ENCODE results near the gene KIRREL1. TPM values are rescaled to one million over a fixed set of nuclear protein-coding genes. Genes with fewer than 3 reads are reported as not detected.

The KIRREL1 gene
- total RNA-seq, 2 experiments from 2014 or later: not detected

DNA sequence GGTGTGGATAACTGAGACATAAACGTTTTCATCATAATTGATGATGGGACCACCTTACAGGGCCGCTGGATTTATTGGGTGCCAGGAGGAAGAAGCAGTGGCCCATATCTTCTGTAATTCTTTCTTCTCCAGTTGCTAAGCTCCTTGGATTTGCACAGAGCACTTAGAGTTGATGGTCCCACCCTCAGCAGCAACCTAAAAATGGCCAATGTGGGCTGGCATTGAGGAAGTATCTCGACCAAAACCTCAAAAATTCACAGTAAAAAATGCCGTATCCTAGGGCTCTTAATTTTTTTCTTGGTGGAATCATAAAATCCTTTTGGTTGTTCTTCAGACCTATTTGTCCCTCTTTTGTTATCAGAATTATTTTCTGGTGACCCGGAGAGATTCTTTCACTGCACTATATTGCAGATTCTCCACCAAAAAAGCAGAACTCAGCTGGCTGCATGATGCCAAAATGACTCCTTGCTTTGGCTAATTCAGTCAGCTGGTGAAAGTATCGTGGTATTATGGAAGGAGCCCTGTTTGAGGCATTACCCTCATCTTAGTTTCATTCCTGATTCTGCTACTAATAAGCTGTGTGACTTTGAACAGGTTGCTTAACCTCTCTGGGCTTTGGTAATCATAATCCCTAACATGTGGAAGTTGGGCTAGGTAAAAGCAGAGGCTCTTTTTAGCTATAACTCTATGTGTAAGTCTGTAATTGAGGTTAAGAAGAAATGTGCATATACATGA is 27.6 kb downstream of the KIRREL1 start:
- no peaks in the 10 kb centered on the region for H3K4me1 Mint-ChIP-seq
- ATAC-seq (ENCODE audit: low read depth) (no peak), DNase-seq (no peak)
- no peak overlapping the region for H3K27ac Mint-ChIP-seq
- H3K36me3 Mint-ChIP-seq: no peaks in the 10 kb centered on the region
- no peaks in the 10 kb centered on the region for H3K9me3 Mint-ChIP-seq
- POLR2A ChIA-PET: no interaction called here
- H3K27me3 Mint-ChIP-seq: peaks cover 9% of the 10 kb centered on the region
- no peak overlapping the region for H3K4me3 Mint-ChIP-seq

DNA sequence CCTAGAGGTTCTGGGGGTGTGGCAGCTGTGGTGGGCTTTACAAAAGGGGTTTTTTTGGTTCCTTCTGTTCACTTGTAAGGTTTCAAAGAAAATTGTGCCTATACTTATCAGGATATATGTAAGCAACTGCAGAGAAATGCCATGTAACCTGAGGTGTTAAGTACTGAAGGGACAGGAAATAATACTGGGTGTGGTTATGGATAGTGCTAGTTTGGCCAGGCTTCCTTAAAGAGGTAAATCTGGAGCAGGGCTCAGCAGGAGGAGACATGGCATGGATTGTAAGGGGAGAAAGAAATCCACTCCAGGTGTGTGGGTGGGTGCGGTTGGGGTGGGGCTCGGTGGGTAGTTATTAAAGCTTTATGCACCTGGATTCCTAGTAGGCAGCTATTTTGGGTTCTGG is 28.3 kb downstream of the KIRREL1 start:
- H3K4me3 Mint-ChIP-seq: no peak overlapping the region
- POLR2A ChIA-PET: no interaction called here
- H3K36me3 Mint-ChIP-seq: no peaks in the 10 kb centered on the region
- no peak for ATAC-seq (ENCODE audit: low read depth)
- no peak for DNase-seq
- no peaks in the 10 kb centered on the region for H3K9me3 Mint-ChIP-seq
- no peak overlapping the region for H3K27ac Mint-ChIP-seq
- H3K27me3 Mint-ChIP-seq: peaks cover 8% of the 10 kb centered on the region
- no peaks in the 10 kb centered on the region for H3K4me1 Mint-ChIP-seq

DNA sequence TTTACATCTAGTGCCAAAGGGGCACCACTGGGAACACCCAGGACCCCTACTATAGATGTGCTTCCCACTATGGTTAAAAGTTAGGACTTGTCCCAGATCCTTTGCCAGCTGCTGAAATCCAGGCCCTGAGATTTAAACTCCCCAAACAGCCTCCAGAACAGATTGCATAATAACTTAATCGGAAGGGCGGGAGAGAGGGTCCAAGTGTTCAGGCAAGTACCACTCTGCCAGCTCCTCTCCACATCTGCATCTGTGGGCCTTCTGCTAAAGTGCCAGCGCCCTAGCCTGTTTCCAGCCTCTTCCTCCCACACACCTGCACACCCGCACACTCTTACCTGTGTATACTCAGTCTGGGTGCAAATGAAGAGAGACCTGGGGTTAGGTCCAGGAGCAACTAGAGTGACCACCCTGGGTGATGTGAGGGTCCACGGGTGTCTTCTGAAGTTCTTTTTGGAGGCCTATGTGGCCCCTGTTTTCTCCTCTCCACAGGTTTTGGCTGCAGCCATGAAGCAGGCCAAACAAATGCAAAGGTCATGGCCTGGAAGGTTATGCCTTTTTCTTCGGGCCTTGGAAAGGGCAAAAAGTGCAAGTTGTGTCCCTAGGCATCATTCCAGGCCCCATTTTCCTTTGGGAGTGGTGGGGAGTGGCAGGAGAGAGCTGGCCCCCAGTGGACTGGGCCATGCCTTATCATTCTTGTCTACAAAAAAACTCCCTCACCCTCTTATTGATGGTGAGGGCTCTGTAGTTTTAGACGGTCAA is 29.3 kb downstream of the KIRREL1 start:
- DNase-seq: no peak
- Mint-ChIP-seq H3K9me3 (no peaks in the 10 kb centered on the region), H3K27me3 (peaks cover 8% of the 10 kb centered on the region), H3K36me3 (no peaks in the 10 kb centered on the region), H3K27ac (no peak overlapping the region), H3K4me1 (no peaks in the 10 kb centered on the region), H3K4me3 (no peak overlapping the region)
- ATAC-seq (ENCODE audit: low read depth): no peak
- POLR2A ChIA-PET: no interaction called here

DNA sequence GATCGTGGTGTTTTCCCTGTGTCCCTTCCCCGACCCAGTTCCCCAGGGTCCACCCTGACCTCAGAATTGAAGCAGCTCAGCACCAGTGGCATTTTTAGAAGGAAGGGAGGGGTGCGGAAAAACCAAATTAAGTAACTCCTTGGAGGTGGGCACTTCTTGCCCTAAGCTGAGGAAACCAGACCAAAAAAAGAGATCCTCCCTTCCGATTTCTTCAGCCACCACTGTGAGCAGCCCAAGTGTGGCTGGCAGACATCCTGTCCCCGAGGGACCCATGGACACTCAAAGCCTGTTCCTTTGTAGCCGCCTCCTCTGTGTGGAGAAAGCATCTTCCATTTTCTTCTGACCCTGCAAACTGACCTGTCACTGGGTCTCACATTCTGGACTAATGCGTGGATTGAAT is 31.3 kb downstream of the KIRREL1 start:
- H3K4me1 Mint-ChIP-seq: no peaks in the 10 kb centered on the region
- ATAC-seq (ENCODE audit: low read depth) (no peak), DNase-seq (no peak)
- H3K27me3 Mint-ChIP-seq: peaks cover 4% of the 10 kb centered on the region
- POLR2A ChIA-PET: no interaction called here
- H3K27ac Mint-ChIP-seq: no peak overlapping the region
- H3K36me3 Mint-ChIP-seq: no peaks in the 10 kb centered on the region
- H3K4me3 Mint-ChIP-seq: no peak overlapping the region
- H3K9me3 Mint-ChIP-seq: no peaks in the 10 kb centered on the region

DNA sequence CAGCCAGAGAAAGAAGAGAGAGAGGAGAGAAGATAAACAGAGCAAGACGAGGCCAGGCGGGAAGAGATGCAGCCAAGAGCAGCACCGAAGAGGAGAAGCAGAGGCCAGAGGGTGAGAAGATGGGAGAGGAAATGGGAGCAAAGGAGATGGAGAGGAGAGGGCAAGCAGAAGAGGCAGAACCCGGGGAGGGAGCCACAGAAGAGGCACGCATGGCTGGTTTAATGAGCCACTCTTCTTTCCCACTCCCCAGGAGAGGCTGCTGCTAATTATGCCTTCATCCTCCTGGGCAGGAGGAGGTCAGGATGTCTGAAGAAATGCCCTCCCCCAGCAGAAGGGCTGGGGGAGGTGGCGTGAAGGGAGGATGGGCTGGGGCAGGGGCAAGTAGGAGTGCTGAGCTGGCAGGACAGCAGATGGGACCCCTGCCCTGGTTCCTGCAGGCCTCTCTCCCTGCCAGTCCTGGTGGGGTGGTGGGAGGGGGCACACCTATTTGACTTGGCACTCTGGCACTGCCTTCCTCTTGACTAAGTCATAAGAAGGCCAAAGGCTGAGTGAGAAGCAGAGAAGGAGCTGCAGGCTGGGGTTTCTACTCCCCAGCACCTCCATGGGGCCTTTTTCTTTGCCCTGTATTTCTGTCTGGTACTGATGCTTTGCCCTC is 32.3 kb downstream of the KIRREL1 start:
- DNase-seq (no peak), ATAC-seq (ENCODE audit: low read depth) (no peak)
- H3K36me3 Mint-ChIP-seq: no peaks in the 10 kb centered on the region
- no peak overlapping the region for H3K27ac Mint-ChIP-seq
- no peaks in the 10 kb centered on the region for H3K4me1 Mint-ChIP-seq
- POLR2A ChIA-PET: no interaction called here
- H3K4me3 Mint-ChIP-seq: no peak overlapping the region
- H3K9me3 Mint-ChIP-seq: no peaks in the 10 kb centered on the region
- peaks cover 4% of the 10 kb centered on the region for H3K27me3 Mint-ChIP-seq

DNA sequence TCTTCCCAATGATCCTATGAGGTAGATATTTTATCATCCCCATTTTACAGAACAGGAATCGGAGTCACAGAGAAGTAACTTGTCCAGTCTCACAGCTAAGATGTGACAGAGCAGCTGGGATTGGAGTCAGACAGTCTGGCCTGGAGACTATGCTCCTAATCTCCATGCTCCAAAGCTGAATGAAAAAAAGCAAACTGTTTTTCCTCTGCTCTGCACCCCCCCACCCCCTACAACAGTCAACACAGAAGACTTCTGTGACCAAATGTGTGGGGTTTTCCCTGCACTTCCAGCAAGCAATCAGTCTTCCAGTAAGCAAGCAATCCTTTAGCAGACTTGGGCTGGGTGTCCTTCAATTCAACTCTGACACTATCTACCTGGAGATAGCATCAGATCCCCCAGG is 33.2 kb downstream of the KIRREL1 start:
- no peaks in the 10 kb centered on the region for H3K4me1 Mint-ChIP-seq
- H3K27ac Mint-ChIP-seq: no peak overlapping the region
- no peak for DNase-seq
- peaks cover 4% of the 10 kb centered on the region for H3K27me3 Mint-ChIP-seq
- H3K36me3 Mint-ChIP-seq: no peaks in the 10 kb centered on the region
- POLR2A ChIA-PET: no interaction called here
- no peak for ATAC-seq (ENCODE audit: low read depth)
- no peaks in the 10 kb centered on the region for H3K9me3 Mint-ChIP-seq
- H3K4me3 Mint-ChIP-seq: no peak overlapping the region

DNA sequence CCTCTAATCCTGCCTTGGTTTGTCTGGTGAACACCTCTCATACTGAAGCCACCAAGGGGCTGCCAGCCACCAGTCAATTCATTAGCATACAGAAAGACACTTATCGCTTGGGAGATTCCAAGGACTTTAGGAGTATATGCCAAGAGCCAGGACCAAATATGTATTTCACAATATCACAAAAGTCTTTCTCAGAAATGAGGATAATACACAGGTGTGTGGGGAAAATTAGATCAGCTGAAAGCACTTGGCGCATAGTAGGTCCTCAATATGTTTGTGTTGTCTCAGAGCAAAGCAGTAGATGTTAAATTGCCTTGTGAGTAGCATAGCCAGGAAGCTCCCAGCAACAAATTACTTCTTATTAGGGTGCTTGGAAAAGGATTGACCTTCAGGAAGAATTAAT is 34.1 kb downstream of the KIRREL1 start:
- Mint-ChIP-seq H3K4me1 (no peaks in the 10 kb centered on the region), H3K9me3 (no peaks in the 10 kb centered on the region), H3K27me3 (peaks cover 2% of the 10 kb centered on the region), H3K27ac (no peak overlapping the region), H3K36me3 (no peaks in the 10 kb centered on the region), H3K4me3 (no peak overlapping the region)
- no peak for DNase-seq
- POLR2A ChIA-PET: no interaction called here
- ATAC-seq (ENCODE audit: low read depth): no peak

DNA sequence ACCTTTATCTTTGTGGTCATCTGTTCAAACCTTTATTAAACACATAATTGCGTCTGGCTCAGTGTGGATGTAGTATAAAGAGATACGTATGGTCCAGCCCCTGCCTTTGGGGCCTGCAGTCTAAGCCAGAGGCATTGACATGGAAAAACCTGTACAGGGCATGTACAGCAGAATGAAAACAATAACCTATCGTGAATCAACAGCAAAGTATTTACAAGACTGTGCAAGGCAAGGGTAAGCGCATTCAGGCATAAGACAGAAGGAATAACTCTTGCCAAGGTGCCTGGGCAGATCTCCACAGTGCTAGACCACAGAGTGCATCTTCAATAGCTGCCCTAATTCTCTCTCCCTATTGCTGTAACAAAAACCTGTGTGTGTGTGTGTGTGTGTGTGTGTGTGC is 35.5 kb downstream of the KIRREL1 start:
- Mint-ChIP-seq H3K27me3 (peaks cover 2% of the 10 kb centered on the region), H3K36me3 (no peaks in the 10 kb centered on the region), H3K4me3 (no peak overlapping the region), H3K27ac (no peak overlapping the region), H3K4me1 (no peaks in the 10 kb centered on the region), H3K9me3 (no peaks in the 10 kb centered on the region)
- POLR2A ChIA-PET: no interaction called here
- DNase-seq (no peak), ATAC-seq (ENCODE audit: low read depth) (no peak)

DNA sequence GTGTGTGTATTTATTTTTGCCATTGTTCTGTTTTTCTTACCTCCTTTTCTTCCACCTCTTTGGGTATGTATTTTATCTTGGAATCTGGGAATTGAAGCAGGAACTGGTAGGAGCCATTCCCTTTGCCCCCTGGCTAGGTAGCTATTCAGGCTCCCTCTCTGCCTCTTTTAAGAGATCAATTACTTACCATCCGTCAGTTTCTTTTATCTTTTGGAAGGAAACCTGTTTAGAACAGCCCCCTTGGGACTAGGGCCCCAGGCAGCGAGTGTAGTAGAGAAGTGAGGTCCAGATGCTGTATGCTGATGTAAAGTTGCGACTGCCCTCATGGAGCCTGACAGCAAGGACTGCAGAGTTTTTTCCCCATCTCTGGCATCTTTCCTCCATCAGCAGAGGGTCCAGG is 41.6 kb downstream of the KIRREL1 start:
- Mint-ChIP-seq H3K9me3 (no peaks in the 10 kb centered on the region), H3K4me3 (no peak overlapping the region), H3K27ac (no peak overlapping the region), H3K27me3 (no peaks in the 10 kb centered on the region), H3K4me1 (no peaks in the 10 kb centered on the region), H3K36me3 (no peaks in the 10 kb centered on the region)
- no peak for DNase-seq
- POLR2A ChIA-PET: no interaction called here
- no peak for ATAC-seq (ENCODE audit: low read depth)

DNA sequence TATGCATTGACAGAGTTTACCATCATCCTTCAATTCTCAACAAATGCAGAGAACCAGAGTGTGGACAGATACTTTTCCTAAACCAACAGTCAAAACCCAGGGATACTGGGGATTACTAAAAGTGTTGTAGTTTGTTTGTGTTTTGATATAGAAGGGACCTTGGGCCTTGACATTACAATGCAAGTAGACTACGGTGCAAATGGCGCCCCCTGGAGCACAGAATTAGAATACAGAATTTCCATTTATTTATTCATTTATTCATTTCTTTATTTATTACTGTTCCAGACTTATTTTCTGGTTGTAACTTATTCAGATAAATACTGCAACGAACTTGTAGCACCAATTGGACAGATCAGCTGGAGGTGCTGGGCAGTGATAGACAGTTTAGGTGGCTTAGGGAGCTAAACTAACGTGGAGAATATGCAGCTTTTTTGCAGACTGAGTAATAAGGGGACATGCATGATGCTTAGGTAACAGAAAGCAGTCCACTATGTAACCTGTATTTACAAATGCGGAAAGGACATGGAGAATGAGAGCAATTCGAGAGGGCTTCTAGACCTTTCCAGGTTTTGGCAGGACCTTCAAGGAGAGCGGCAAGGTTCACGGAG is 42.6 kb downstream of the KIRREL1 start:
- H3K4me3 Mint-ChIP-seq: no peak overlapping the region
- H3K27me3 Mint-ChIP-seq: no peaks in the 10 kb centered on the region
- no peaks in the 10 kb centered on the region for H3K36me3 Mint-ChIP-seq
- H3K4me1 Mint-ChIP-seq: no peaks in the 10 kb centered on the region
- ATAC-seq (ENCODE audit: low read depth) (no peak), DNase-seq (no peak)
- POLR2A ChIA-PET: no interaction called here
- H3K9me3 Mint-ChIP-seq: no peaks in the 10 kb centered on the region
- H3K27ac Mint-ChIP-seq: no peak overlapping the region

DNA sequence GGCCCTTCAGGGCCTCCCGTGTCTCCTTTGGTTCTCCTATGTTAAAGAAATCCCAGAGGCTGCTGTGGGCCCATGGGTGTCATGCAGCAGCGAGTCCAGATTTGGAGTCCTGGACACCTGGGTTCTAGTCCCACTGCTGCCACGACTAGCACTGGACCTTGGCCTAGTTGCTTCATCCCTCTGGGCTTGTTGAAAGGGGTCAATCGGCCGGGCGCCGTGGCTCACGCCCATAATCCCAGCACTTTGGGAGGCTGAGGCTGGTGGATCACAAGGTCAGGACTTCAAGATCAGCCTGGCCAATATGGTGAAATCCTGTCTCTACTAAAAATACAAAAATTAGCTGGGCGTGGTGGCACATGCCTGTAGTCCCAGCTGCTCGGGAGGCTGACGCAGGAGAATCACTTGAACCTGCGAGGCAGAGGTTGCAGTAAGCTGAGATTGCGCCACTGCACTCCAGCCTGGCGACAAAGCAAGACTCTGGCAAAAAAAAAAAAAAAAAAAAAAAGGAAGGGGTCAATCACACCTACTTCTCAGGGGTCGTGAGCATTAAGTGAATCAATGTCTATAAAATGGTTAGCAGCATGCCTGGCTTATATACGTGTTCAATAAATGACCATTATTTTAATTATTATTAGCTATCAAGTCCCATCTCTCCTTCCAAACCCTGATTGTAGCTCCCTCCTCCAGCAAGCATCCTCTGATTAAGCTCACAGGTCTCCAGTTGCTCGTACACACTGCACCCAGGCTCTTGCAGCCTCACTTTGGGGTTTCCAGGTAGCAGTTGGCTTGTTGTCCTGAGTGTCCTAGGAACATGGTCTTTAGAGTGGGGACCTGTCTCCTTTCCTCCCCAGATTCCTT is 43.8 kb downstream of the KIRREL1 start:
- H3K36me3 Mint-ChIP-seq: no peaks in the 10 kb centered on the region
- H3K27me3 Mint-ChIP-seq: no peaks in the 10 kb centered on the region
- POLR2A ChIA-PET: no interaction called here
- DNase-seq (no peak), ATAC-seq (ENCODE audit: low read depth) (no peak)
- no peak overlapping the region for H3K27ac Mint-ChIP-seq
- no peak overlapping the region for H3K4me3 Mint-ChIP-seq
- no peaks in the 10 kb centered on the region for H3K4me1 Mint-ChIP-seq
- no peaks in the 10 kb centered on the region for H3K9me3 Mint-ChIP-seq

DNA sequence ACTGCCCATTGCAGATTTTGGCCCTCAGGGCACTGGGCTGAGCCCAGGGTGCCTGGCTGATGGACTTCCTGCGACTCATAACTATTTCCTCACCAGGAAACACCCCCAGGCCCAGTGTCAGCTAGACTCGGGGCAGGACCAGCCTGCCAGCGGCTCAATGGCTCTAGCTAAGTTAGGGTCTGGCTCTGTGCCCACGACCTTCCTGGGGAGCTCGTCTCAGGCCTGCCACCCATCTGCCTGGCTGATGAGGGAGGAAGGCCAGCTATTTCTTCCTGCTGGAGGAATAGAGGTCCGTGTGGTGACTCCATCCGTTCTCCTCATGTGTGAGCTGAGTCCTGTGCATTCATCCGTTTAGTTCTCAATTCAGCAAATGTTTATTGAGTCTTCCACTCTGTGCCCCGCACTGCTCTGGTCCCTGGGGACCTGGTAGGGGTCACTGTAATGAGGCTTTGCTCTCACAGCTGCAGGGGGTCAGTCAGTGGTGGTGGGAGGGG is 44.5 kb downstream of the KIRREL1 start:
- no peaks in the 10 kb centered on the region for H3K9me3 Mint-ChIP-seq
- ATAC-seq (ENCODE audit: low read depth): no peak
- H3K27me3 Mint-ChIP-seq: no peaks in the 10 kb centered on the region
- POLR2A ChIA-PET: no interaction called here
- H3K4me1 Mint-ChIP-seq: no peaks in the 10 kb centered on the region
- no peak overlapping the region for H3K27ac Mint-ChIP-seq
- DNase-seq: no peak
- no peak overlapping the region for H3K4me3 Mint-ChIP-seq
- no peaks in the 10 kb centered on the region for H3K36me3 Mint-ChIP-seq

DNA sequence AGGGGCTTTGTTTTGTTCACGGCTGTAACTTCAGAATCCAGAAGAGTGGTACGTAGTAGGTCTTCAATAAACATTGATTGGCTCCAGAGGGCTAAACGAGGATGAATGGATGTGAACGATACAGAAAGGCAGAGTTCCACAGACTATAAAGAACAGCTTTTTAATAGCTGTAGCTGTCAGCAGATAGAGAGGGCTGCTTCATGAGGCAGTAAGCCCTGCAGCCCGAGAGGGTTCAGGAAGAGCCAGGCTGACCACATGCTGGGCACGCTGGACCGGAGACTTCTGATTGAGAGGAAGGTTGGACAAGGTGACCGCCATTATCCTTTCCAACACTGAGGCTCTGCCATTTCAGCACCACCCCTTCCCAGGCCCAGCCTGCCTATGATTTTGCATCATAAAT is 45.3 kb downstream of the KIRREL1 start:
- Mint-ChIP-seq H3K27ac (no peak overlapping the region), H3K9me3 (no peaks in the 10 kb centered on the region), H3K27me3 (no peaks in the 10 kb centered on the region), H3K36me3 (no peaks in the 10 kb centered on the region), H3K4me3 (no peak overlapping the region), H3K4me1 (no peaks in the 10 kb centered on the region)
- DNase-seq (no peak), ATAC-seq (ENCODE audit: low read depth) (no peak)
- POLR2A ChIA-PET: no interaction called here
